Posterior cingulate gyrus (tissue), 11 donors: ENCODE data around the gene BUB3.

Source experiments
- DNase-seq, 10 donors: peaks; one replicate each; pipeline versions ENCODE4 v3.0.0 to v3.0.0-alpha.2; 2020 to 2021; ENCODE audit warnings: mixed read lengths in 3 of 10
- intact Hi-C: fragments of 100-400 bp; cut with DNase I; formaldehyde crosslinking; loops from one replicate; pipeline ENCODE4 v1.15.1; 2023

The BUB3 gene

DNA sequence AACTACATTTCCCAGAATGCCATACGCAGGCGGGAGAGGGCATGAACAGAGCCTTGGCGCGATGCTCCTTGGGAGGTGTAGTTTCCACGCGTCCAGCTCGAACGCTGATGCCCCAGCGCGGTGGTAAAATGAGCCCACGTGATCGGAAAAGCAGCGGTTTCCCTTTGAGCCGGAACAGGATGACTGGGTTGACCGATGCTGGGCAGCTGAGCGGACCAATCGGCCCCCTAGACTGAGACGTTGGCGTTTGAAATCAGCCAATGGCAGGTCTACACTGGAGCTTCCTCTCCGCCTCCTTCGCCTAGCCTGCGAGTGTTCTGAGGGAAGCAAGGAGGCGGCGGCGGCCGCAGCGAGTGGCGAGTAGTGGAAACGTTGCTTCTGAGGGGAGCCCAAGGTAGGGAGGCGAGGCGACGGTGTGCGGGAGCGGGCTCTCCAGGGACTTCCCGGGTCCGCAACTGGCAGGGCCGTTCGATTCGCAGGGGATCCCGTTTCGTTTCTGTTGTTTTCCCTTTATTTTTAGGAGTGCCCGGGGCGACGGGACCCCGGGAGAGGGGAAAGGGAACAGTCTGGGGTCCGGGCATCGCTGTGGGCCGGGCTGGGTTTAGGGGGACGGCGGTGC lies at the start of gene BUB3:
BUB3 (plus strand) TSS at position 311 of the 619 bp plus-strand sequence. CDS start 516 bp downstream, outside the sequence.
- intact Hi-C loops: no loop called here

GRCh38 chr10:123109466-123109865 lies 44.7 kb upstream of the BUB3 start:
- no peak for DNase-seq
- intact Hi-C loops: no loop called here

More for the DNA sequence above, at the start of gene BUB3:
- DNase-seq: peak; percentile 99 to 100 (median 100)

DNA sequence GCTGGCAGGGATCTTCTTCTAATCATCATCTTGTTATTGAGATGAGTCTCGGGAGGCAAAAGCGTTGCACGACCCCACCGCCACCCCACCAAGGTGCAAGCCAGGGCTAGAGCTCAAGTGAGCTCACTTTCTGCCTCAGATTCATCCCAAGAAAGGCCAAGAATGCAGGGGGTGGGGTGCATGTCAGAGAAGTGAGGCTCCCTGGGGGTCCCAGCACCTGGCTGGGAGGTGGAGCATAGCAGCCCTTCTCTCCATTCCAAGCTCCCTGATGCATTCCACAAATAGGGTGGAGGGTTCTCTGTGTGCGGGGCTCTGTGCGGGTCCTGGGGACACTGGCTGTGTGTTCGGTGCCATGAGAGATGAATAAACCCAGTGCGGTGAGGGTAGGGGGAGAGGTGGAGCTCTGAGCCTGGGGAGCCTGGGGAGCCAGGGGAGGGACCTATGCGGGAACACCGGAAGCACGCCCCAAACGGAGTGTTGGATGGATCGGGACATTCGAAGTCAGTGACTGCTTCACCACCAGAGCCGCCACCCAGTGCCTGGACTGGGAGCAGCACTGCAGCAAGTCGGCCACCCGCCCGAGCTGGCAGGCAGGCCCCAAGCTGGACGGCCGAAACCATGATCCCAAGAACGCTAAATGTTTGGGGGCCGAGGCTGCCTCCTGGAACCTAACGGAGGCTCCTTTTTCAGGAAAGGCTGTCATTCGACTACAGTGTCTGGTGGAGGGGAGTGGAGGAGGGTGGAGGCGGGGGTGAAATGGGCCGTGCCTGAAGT lies 36.4 kb upstream of the BUB3 start:
- peak in 5 of 10 donors; percentile 21 to 90 (median 49) for DNase-seq
- intact Hi-C loops: no loop called here

DNA sequence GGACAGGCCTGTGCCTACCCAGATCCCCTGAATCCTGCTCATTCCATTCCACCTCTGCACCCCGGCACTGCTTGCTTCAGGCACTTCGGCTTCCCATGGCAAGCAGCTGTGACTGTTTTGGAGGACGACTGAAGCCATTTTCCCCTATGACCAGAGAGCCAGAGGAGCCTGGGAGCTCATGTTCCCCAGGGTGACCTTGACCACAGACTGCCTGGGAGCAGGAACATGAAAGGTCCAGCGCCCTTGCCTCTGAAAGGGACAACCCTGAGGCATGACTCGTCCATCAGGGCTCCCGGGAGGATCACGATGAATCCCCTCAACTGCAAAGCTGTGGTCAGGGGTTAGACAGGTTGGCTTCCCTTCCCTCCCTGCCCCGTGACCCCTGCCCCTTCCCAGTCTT lies 35.1 kb upstream of the BUB3 start:
- intact Hi-C loops: no loop called here
- no peak for DNase-seq

- intact Hi-C loops: no loop called here
- DNase-seq: no peak
Measured at GRCh38 chr10:123126246-123126645, 28.0 kb upstream of the BUB3 start.

DNA sequence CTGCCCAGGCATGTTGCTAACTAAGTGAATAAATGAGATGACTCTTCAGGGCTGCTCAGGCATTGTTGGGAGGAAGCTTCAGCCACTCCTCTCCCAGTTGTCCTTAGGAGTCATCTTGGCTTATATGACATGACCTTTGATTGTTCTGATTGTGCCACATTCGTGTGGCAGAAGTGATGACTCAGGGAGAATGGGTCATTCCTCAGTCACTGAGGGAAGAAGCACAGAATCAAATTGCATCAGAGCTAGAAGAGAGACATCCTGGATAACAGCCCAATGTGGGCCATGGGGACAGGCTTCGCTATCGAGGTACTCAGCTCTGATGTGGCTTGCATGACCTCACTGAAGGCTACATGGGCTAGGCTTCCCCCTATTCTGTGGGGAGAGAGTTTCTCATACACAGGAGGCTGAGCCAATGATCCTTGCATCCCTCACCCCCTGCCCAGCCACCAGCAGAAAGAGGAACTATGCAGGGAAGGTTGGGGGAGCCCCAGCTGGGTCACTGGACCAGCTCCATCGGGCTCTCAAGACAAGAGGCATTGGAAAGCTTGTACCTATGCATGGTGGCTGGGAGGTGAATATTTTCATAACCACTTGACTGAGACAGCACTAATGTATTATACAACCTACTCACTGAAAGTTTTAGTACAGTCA lies 24.5 kb upstream of the BUB3 start:
- DNase-seq: no peak
- intact Hi-C loops: loop anchor here (10.0 kb wide), 1 partner anchor 175 kb away; no protein-coding TSS in a partner anchor

DNA sequence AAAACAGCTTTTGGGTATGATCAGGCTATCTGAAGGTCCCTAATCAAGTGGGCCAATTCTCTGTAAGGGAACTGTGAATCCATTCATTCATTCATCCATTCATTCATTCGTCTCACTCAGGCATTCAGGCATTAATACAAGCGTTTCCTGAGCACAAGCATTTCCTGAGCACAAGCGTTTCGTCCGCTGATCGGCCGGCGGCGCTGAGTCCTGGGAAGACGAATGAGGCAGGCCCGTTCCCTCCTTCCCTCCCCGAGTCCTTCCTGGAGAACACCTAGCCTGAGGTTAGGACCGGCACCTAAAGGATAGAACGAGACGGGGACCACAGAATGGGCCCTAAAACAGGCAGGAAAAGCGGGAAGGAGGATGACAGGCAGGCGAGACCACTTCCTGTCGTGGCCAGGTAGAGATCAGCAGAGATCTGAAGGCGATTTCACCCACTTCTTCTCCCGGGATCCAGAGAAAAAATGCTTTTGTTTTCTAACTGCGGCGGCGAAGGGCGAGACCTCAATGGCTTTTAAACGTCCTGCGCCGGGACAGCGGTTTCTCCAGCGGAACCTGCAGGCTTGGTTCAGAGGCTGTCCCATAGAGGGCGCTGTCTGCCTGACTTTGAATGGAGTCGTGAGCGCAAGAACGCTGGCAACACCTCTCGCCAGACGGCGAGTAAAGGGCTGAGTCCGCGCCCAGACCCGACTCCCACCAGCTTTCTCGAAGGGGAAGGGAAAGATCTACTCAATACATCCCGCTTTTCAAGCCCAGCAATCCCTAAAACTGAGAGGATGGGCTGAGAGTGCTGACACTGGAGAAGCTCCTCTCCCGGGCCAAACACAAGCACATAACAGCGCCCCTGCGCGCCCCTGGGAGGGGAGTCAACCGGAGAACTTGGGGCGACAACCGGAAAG lies 21.4 kb upstream of the BUB3 start:
- DNase-seq: peak; percentile 56 to 96 (median 86)
- intact Hi-C loops: loop anchor here (1.0 to 10.0 kb wide), 4 partner anchors 90 to 426 kb away; no protein-coding TSS in a partner anchor

- intact Hi-C loops: loop anchor here (2.0 to 10.0 kb wide), 3 partner anchors 91 to 247 kb away; no protein-coding TSS in a partner anchor
- DNase-seq: peak in 1 of 10 donors; percentile 75
Measured at GRCh38 chr10:123133541-123134342, 20.5 kb upstream of the BUB3 start.

DNA sequence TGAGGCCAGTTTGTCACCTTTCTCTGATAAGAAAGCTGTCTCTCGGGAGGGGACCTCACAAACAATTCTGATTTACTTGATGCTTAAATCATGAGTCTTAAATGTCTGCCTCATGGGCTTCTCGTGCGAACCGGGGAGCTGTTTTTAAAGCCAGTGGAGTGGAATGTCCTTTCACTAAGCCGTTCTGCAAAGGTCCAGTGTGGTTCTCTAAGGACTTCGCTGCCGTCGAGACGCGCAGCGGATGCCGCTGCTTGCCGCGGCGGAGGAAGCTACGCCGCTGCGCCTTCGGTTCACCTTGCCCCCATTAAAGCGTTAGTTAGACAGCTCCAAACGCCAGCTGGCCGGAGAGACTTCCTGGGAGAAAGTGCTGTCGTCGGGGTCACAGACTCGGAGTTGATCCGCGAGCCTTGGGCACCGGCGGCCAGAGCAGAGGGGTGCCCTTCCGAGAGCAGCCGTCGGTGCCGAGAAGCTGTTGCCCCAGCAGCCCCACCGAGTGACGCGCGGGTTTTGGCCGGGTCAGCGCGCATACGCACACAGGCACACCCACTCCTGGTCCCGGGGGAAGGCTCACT lies 19.8 kb upstream of the BUB3 start:
- intact Hi-C loops: loop anchor here (10.0 kb wide), 1 partner anchor 170 kb away; no protein-coding TSS in a partner anchor
- DNase-seq: peak in 1 of 10 donors; percentile 75

- no peak for DNase-seq
- intact Hi-C loops: loop anchor here (10.0 kb wide), 1 partner anchor 170 kb away; no protein-coding TSS in a partner anchor
Measured at GRCh38 chr10:123134915-123135414, 19.2 kb upstream of the BUB3 start.

- no peak for DNase-seq
- intact Hi-C loops: loop anchor here (10.0 kb wide), 1 partner anchor 169 kb away; no protein-coding TSS in a partner anchor
Measured at GRCh38 chr10:123135415-123136141, 18.6 kb upstream of the BUB3 start, which contains the start of gene HMX3. TSS of gene HMX3 (plus strand) at chr10:123135970. CDS start at chr10:123136051, 81 bp downstream.

DNA sequence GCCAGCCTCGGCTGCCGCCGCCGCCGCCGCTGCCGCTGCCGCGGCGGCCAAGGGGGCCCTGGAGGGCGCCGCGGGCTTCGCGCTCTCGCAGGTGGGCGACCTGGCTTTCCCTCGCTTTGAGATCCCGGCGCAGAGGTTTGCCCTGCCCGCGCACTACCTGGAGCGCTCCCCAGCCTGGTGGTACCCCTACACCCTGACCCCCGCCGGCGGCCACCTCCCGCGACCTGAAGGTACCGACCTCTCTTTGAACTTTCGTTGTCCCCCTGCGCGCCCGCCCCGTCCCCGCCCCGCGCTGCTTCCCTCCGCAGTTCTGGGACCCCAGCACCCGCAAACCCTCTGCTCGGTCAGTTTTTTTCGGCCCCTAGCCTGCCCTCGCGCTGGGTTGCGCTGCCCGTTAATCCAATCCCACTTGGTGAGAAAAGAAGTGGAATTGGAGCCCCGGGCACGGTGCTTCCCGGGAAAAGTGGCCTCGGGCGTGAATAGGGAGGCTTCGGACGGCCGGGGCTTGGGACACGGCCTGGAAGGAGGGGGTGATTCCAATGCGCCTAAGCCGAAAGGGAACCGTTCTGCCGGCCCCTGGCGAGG lies 17.9 kb upstream of the BUB3 start:
- intact Hi-C loops: loop anchor here (10.0 kb wide), 1 partner anchor 168 kb away; no protein-coding TSS in a partner anchor
- DNase-seq: no peak

- peak in 1 of 10 donors; percentile 77 for DNase-seq
- intact Hi-C loops: loop anchor here (10.0 kb wide), 1 partner anchor 168 kb away; no protein-coding TSS in a partner anchor
Measured at GRCh38 chr10:123136806-123137642, 17.2 kb upstream of the BUB3 start.

GRCh38 chr10:123139165-123139520 lies 15.1 kb upstream of the BUB3 start:
- DNase-seq: no peak
- intact Hi-C loops: loop anchor here (10.0 kb wide), 1 partner anchor 166 kb away; no protein-coding TSS in a partner anchor

DNA sequence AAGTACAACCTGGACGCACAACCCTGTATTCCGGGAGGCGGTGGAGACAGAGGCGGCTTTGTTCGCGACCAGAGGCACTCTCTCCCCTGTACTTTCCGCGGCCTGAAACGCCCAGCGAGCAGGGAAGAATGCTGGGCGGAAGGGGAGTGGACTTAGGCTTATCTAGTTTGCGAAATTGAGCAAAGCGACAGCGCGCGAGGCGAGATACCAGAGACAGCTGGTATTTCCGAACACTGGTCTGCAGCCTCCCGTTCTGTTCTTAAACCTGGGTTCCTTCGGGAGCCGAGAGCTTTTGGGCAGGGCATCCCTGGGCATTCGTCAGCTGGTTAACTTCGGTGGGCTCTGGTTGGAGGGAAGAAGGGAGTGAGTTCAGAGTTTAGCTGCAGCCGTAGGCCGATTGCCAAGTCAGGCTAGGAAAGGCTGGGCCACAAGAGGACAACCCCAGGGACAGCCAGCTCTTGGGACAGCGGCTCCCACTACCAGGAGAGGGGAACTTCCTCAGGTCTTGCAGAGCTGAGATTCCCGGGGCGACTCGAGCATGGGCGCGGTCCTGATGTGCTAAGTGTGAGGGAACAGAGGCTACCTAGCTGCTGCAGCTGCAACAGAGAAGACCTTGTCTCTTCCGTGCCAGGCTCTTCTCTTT lies 14.6 kb upstream of the BUB3 start:
- intact Hi-C loops: loop anchor here (10.0 kb wide), 1 partner anchor 165 kb away; no protein-coding TSS in a partner anchor
- no peak for DNase-seq
